Measurements from ENCODE around the gene OGFOD3. TPM values are rescaled to one million over a fixed set of nuclear protein-coding genes. Genes with fewer than 3 reads are reported as not detected.

OGFOD3 gene
- total RNA-seq, 1 donor from 2014 or later: 25.5 TPM

GRCh38 chr17:82394278-82394677 is 24.1 kb downstream of the OGFOD3 start:
- TF ChIP-seq CTCF (IDR thresholded peaks at IDR 0.05) (no peak), POLR2A (IDR thresholded peaks at IDR 0.05) (no peak)
- Histone ChIP-seq H3K27me3 (no peaks in the 10 kb centered on the region), H3K36me3 (peaks cover 0 to 6% of the 10 kb centered on the region in 2 donors), H3K4me3 (no peak overlapping the region), H3K4me1 (peaks cover 20% of the 10 kb centered on the region), H3K27ac (no peak overlapping the region), H3K9me3 (no peaks in the 10 kb centered on the region)
- intact Hi-C loops (cut with DNase I): no loop called here
- no peak for DNase-seq (ENCODE audit: extremely low spot score in 2 of 2)

- peaks cover 11% of the 10 kb centered on the region for H3K4me1 ChIP-seq
- no peaks in the 10 kb centered on the region for H3K9me3 ChIP-seq
- H3K36me3 ChIP-seq: peaks cover 0 to 6% of the 10 kb centered on the region in 2 donors
- TF ChIP-seq POLR2AphosphoS5 (IDR thresholded peaks at IDR 0.05; ENCODE audit: insufficient read depth in 1 of 2, low read depth in 1 of 2): no peak
- no peak for TF ChIP-seq CTCF (IDR thresholded peaks at IDR 0.05)
- no peak overlapping the region for H3K27ac ChIP-seq
- intact Hi-C loops (cut with DNase I): no loop called here
- DNase-seq (ENCODE audit: extremely low spot score in 2 of 2): no peak
- no peaks in the 10 kb centered on the region for H3K27me3 ChIP-seq
- no peak overlapping the region for H3K4me3 ChIP-seq
Observed at GRCh38 chr17:82392941-82393340, 25.4 kb downstream of the OGFOD3 start.

GRCh38 chr17:82392209-82392920 is 26.0 kb downstream of the OGFOD3 start:
- H3K4me3 ChIP-seq: no peak overlapping the region
- peaks cover 5% of the 10 kb centered on the region for H3K4me1 ChIP-seq
- no peaks in the 10 kb centered on the region for H3K27me3 ChIP-seq
- DNase-seq (ENCODE audit: extremely low spot score in 2 of 2): no peak
- no peak for TF ChIP-seq POLR2A (IDR thresholded peaks at IDR 0.05)
- TF ChIP-seq POLR2AphosphoS5 (IDR thresholded peaks at IDR 0.05; ENCODE audit: insufficient read depth in 1 of 2, low read depth in 1 of 2): no peak
- no peak for TF ChIP-seq CTCF (IDR thresholded peaks at IDR 0.05)
- peaks cover 0 to 6% of the 10 kb centered on the region in 2 donors for H3K36me3 ChIP-seq
- intact Hi-C loops (cut with DNase I): no loop called here
- no peaks in the 10 kb centered on the region for H3K9me3 ChIP-seq
- H3K27ac ChIP-seq: no peak overlapping the region

- Histone ChIP-seq H3K4me1 (peaks cover 7% of the 10 kb centered on the region), H3K9me3 (no peaks in the 10 kb centered on the region), H3K4me3 (no peak overlapping the region), H3K36me3 (peaks cover 0 to 6% of the 10 kb centered on the region in 2 donors), H3K27ac (no peak overlapping the region), H3K27me3 (no peaks in the 10 kb centered on the region)
- TF ChIP-seq POLR2AphosphoS5 (IDR thresholded peaks at IDR 0.05; ENCODE audit: insufficient read depth in 1 of 2, low read depth in 1 of 2): no peak
- no peak for TF ChIP-seq POLR2A (IDR thresholded peaks at IDR 0.05)
- no peak for TF ChIP-seq CTCF (IDR thresholded peaks at IDR 0.05)
- intact Hi-C loops (cut with DNase I): no loop called here
- DNase-seq (ENCODE audit: extremely low spot score in 2 of 2): no peak
Observed at GRCh38 chr17:82391496-82392066, 26.8 kb downstream of the OGFOD3 start.

GRCh38 chr17:82390860-82391435 is 27.4 kb downstream of the OGFOD3 start:
- H3K27me3 ChIP-seq: no peaks in the 10 kb centered on the region
- peaks cover 10% of the 10 kb centered on the region for H3K4me1 ChIP-seq
- intact Hi-C loops (cut with DNase I): no loop called here
- no peak for DNase-seq (ENCODE audit: extremely low spot score in 2 of 2)
- no peak overlapping the region for H3K4me3 ChIP-seq
- no peaks in the 10 kb centered on the region for H3K9me3 ChIP-seq
- H3K36me3 ChIP-seq: peaks cover 0 to 6% of the 10 kb centered on the region in 2 donors
- no peak overlapping the region for H3K27ac ChIP-seq
- no peak for TF ChIP-seq POLR2AphosphoS5 (IDR thresholded peaks at IDR 0.05; ENCODE audit: insufficient read depth in 1 of 2, low read depth in 1 of 2)

Measured in vagina (tissue), 2 donors.